GM18519 (cell line): ENCODE data around the gene NCAPD3.
"Not testable (repeated sequence)": the region's sequence is repeated elsewhere in the genome, so short reads cannot be mapped to it uniquely, and the experiment has no call there.

Experiments
- ATAC-seq: cut with Tn5 transposase; IDR thresholded peaks from one replicate; pipeline ENCODE4 v1.9.1; 2021; ENCODE audit warnings: mild to moderate bottlenecking, moderate library complexity; ENCODE audit not compliant: unreplicated experiment, low FRiP score

The NCAPD3 gene, protein sequence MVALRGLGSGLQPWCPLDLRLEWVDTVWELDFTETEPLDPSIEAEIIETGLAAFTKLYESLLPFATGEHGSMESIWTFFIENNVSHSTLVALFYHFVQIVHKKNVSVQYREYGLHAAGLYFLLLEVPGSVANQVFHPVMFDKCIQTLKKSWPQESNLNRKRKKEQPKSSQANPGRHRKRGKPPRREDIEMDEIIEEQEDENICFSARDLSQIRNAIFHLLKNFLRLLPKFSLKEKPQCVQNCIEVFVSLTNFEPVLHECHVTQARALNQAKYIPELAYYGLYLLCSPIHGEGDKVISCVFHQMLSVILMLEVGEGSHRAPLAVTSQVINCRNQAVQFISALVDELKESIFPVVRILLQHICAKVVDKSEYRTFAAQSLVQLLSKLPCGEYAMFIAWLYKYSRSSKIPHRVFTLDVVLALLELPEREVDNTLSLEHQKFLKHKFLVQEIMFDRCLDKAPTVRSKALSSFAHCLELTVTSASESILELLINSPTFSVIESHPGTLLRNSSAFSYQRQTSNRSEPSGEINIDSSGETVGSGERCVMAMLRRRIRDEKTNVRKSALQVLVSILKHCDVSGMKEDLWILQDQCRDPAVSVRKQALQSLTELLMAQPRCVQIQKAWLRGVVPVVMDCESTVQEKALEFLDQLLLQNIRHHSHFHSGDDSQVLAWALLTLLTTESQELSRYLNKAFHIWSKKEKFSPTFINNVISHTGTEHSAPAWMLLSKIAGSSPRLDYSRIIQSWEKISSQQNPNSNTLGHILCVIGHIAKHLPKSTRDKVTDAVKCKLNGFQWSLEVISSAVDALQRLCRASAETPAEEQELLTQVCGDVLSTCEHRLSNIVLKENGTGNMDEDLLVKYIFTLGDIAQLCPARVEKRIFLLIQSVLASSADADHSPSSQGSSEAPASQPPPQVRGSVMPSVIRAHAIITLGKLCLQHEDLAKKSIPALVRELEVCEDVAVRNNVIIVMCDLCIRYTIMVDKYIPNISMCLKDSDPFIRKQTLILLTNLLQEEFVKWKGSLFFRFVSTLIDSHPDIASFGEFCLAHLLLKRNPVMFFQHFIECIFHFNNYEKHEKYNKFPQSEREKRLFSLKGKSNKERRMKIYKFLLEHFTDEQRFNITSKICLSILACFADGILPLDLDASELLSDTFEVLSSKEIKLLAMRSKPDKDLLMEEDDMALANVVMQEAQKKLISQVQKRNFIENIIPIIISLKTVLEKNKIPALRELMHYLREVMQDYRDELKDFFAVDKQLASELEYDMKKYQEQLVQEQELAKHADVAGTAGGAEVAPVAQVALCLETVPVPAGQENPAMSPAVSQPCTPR (N-terminal part only)

GRCh38 chr11:134223836-134224709, at the start of gene NCAPD3, which contains the start of gene VPS26B:
Gene NCAPD3 (minus strand): TSS chr11:134223967. CDS start chr11:134223926, 41 bp downstream.
Gene VPS26B (plus strand): TSS chr11:134224671. CDS start chr11:134225123, 452 bp downstream.
- ATAC-seq, result peak; percentile 63

GRCh38 chr11:134273317-134273712, 49.5 kb upstream of the NCAPD3 start:
- ATAC-seq, result no peak

DNA sequence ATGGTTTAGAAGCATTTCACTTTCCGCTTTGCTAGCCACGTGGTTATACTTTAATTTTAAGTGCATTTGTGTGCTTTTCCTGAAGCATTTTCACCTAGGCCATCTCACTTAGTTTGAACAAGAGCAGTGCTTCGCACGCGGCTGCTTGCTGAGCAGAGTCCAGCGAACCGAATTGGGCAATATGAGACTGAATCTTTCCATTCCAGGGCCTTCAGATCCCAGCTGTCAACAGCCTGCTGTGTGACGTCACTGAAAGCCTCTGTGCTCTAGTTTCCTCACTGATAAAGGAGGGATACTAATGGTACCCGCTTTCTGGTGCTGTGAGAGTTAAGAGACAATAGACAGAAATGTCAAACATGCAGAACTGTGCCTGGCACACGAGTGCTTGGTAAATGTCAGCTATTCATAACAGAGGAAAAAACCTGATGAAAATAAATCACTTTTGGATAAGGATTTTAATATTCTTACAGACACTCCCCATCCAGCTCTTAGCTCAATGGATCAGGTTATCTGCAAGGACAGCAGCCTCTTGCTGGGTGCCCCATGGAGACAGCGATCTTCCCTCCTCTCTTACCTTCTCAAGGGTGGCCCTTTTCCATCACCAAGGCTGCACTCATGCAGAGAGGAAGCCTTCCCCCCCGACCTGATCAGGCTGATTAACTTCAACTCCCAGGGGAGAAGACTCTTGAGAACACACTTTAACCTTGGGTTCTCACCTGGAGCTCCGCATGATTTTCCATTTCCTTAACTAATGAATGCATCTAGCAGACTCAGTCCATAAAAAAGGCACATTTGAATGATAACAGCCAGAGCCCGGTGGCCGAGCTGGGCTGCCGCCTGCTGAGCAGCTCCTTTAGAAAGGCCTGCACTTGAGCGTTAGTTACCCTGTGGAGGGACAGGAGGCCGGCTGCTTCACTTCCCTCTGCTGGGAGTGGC, 48.9 kb upstream of the NCAPD3 start:
- ATAC-seq, result no peak

DNA sequence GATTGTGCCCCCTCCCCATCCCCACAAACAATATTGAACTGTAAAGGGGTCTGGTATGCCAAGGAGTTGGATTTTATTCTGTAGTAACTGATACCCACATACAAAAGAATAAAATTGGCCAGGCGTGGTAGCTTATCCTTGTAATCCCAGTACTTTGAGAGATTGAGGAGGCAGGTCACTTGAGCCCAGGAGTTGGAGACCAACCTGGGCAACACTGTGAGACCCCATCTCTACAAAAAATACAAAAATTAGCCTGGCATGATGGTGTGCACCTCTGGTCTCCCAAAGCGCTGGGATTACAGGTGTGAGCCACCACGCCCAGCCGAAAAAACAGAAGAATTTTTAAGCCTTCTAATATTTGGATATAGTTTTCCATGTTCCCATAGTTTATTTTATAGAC, 48.2 kb upstream of the NCAPD3 start:
- no peak for ATAC-seq

GRCh38 chr11:134270250-134270714, 46.5 kb upstream of the NCAPD3 start:
- no peak for ATAC-seq

DNA sequence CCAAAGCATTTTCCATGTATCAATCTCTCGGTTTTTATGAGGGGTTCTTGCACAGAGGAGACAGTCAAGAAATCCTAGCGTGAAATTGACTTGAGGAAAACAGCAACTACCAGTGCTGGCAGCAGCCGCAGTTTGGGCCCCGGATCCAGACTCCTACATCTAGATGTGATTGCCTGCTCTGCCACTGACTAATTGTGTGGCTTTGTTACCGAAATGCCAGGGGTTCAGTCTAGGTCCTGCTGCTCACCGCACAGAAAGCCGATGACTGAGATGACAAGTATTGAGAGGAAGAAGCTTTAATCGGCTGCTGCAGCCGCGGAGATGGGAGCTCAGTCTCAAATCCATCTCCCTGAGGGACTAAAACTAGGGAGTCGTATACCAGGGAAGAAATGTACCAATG, 44.2 kb upstream of the NCAPD3 start:
- ATAC-seq, result no peak

DNA sequence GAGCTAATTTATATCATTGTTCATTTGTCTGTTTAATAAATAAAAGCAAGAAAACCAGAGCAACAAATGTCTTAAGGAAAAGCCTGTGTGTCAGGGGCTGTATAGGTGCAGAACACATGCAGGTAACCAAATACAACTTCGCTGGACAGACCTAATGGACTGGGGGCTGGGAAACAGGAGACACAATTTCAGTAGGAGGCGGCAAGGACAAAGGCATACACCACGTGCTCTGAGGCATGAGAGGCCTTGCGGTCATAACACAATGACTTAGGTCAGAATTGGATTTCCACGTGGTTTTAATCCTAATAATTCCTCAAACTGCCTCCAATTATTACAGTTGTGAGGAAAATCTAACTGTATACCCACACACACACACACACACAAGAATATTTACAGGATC, 43.7 kb upstream of the NCAPD3 start:
- ATAC-seq, result no peak

DNA sequence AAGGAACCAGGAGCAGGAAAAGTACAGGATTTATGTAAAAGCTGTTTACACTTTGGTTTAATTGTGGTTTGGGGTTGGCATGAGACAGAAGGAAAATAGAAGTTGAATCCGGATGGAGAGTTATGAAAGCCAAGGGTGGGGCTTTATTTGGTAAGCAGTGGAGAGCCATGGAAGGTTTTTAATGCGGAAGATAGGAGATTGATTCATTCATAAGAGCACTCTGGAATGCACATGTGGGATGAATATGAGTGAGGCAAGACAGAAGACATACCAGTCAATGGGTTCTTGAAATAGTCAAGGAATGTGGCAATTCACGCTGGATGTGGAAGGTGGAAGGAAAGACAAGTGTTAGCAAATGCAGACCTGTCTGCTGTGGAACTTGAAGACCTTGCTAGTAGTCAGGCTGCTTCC, 43.1 kb upstream of the NCAPD3 start:
- ATAC-seq, result no peak

DNA sequence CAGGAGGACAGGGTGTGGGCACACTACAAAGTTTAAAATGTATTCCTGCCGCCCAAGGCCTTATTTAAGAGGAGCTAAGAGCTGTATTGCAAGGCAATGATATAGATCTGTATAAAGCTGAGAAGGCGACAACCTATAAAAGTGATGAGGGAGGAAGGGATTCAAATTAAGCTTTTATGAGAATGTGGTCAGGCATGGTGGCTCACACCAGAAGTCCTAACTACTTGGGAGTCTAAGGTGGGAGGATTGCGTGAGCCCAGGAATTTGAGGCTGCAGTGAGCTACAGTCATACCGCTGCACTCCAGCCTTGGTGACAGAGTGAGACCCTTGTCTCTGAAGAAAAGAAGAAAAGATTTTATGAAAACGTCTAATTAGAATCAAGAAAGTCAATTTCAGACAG, 42.7 kb upstream of the NCAPD3 start:
- ATAC-seq, result no peak

- ATAC-seq, result no peak
These were observed 41.4 kb upstream of the NCAPD3 start for GRCh38 chr11:134264966-134265764.

DNA sequence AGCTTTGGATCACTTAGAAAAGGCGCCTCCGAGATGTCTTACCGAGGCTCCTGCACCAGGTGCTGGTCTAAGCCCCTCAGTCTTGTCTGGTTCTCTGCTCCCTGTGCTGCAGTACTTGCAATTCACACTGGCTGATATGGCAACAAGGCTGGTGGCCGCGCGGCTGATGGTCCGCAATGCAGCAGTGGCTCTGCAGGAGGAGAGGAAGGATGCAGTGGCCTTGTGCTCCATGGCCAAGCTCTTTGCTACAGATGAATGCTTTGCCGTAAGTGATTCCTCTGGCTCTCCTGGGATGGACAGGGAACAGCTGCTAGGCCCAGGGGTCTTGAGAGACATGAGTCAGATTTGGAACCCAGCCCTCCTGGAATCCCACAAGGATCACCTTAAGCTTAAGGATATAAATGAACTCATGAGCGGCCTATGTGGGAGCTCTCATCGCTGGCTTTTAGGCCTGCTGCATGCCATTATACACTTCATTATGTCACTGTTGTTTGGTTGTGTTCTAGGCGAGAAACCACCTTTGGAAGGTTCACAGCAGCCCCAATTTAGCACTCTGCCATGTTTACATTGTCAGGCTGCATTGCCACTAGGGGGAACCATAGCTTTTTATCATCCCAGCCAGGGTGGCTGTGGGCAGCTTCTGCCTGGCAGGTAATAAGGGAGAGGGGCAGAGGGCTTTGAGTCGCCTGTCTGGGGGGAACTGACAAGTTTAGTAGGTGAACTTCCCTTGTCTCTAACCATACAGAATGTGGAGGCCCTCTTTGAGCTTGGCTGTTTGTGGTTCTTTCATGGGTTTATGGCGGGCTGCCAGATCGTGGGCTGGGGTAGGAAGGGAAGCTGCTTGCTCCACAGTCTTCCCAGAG, 38.1 kb upstream of the NCAPD3 start:
- ATAC-seq, result no peak

GRCh38 chr11:134260983-134261382, 37.2 kb upstream of the NCAPD3 start:
- no peak for ATAC-seq

- no peak for ATAC-seq
These were observed 36.7 kb upstream of the NCAPD3 start for GRCh38 chr11:134260503-134260902.

DNA sequence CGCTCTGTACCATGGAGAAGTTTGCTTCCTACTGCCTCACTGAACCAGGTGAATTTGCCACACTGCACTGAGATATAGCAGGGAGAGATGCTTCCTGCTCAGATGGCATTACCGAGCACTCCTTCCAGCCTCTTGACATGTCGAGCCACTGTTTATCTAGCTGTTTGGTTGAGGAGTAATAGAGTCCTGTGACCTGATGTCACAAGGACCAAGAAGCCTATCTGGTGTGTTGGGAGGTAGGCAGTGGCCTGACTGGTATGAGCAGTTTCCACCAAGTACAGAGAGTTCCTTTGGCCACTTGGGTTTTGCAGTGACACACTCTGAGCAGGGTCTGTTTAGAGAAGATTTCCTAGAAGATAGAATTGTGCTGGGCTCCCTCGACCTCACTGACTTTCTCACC, 34.8 kb upstream of the NCAPD3 start:
- no peak for ATAC-seq

DNA sequence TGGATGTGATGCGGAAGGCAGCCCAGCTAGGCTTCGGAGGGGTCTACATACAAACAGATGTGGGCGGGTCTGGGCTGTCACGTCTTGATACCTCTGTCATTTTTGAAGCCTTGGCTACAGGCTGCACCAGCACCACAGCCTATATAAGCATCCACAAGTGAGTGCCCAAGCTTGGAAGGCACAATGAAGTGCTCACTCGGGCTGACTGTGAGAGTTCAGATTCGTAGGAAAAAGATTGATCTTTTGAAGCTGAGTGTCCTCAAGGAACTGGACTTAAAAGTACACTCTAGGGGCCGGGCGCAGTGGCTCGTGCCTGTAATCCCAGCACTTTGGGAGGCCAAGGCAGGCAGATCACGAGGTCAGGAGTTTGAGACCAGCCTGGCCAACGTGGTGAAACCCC, 33.3 kb upstream of the NCAPD3 start:
- ATAC-seq, result no peak

DNA sequence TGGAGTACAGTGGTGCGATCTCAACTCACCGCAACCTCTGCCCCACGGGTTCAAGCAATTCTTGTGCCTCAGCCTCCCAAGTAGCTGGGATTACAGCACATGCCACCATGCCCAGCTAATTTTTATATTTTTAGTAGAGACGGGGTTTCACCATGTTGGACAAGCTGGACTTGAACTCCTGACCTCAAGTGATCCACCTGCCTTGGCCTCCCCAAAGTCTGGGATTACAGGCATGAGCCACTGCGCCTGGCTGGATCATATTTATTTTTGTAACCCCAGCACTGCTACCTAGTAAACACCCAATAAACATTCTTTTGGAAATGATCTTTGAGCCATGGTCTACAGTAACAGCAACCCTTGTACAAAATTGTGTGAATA, 31.4 kb upstream of the NCAPD3 start:
- not testable (repeated sequence) for ATAC-seq
